GM12878 (cell line): Measurements from ENCODE around the gene ANGEL2. TPM values are rescaled to one million over a fixed set of nuclear protein-coding genes. Genes with fewer than 3 reads are reported as not detected.
"Not testable (repeated sequence)": the region's sequence is repeated elsewhere in the genome, so short reads cannot be mapped to it uniquely, and the experiment has no call there.

Source experiments
- ATAC-seq: fragments of 200-7000 bp; cut with Tn5 transposase; 3 replicates; pipeline ENCODE4 v1.9.1; 2020; ENCODE audit warnings: mild to moderate bottlenecking, moderate library complexity
- BruUV-seq: library from RNA; stranded (reverse); fragments of 400-500 nt; replicated peaks from 2 replicates; lab custom pipeline; 2021; lab: Mats Ljungman, UMichigan
- CTCF ChIA-PET: fragments of 300-600 bp; sonication (Branson Sonifier 250); formaldehyde crosslinking; extraction: SDS; loops from one replicate; lab custom pipeline; 2021; ENCODE audit warnings: inconsistent platforms; lab: Yijun Ruan, JAX
- POLR2A ChIA-PET: fragments of 350-600 bp; formaldehyde crosslinking; extraction: SDS; loops from one replicate; lab custom pipeline; 2021; ENCODE audit warnings: inconsistent platforms; lab: Charles Lee
- RAD21 ChIA-PET: fragments of 300-600 bp; sonication (Branson Sonifier 250); formaldehyde crosslinking; loops from one replicate; lab custom pipeline; 2023; ENCODE audit warnings: antibody characterized with exemption; ENCODE audit not compliant: unreplicated experiment; lab: Charles Lee
- SMC1A ChIA-PET: fragments of 300-600 bp; sonication (Branson Sonifier 250); formaldehyde crosslinking; loops from one replicate; lab custom pipeline; 2023; ENCODE audit not compliant: unreplicated experiment, uncharacterized antibody; lab: Charles Lee
- DNase-seq: peaks from one replicate; pipeline ENCODE4 v3.0.0-alpha.2; 2011; ENCODE audit warnings: low read depth, low spot score
- FAIRE-seq: peaks from 3 replicates; lab custom pipeline; 2011; peaks lifted over from hg19 to GRCh38; lab: Jason Lieb, UNC
- H2AFZ ChIP-seq: 2 replicates; pipeline ENCODE4 v1.6.0; 2011; ENCODE audit warnings: low read depth, low read length, control low read depth; ENCODE audit not compliant: control insufficient read depth
- H3K27ac ChIP-seq: 2 replicates; pipeline ENCODE4 v1.5.1; 2011; ENCODE audit warnings: control low read depth; ENCODE audit not compliant: control insufficient read depth, insufficient read depth
- H3K27me3 ChIP-seq, 2 experiments: replicated peaks in 1 of 2; 2 replicates each; pipeline versions ENCODE4 v1.6.0 to v1.6.1; 2011; ENCODE audit warnings: low read length in 1 of 2; ENCODE audit not compliant: control insufficient read depth in 2 of 2, insufficient read depth in 2 of 2
- H3K36me3 ChIP-seq, 2 experiments: 2 replicates each; pipeline ENCODE4 v1.5.1; 2011; ENCODE audit warnings: low read length in 1 of 2; ENCODE audit not compliant: control insufficient read depth in 2 of 2, insufficient read depth in 2 of 2
- H3K4me1 ChIP-seq: 2 replicates; pipeline ENCODE4 v1.6.1; 2011; ENCODE audit warnings: mild to moderate bottlenecking, low read length, moderate library complexity, mixed read lengths; ENCODE audit not compliant: control insufficient read depth, insufficient read depth
- H3K4me2 ChIP-seq: 2 replicates; pipeline ENCODE4 v1.6.0; 2011; ENCODE audit warnings: control low read depth; ENCODE audit not compliant: control insufficient read depth, insufficient read depth
- H3K4me3 ChIP-seq: fragments of 200-600 bp; sonication (generic); 2 replicates; pipeline ENCODE4 v1.5.1; 2016
- H3K79me2 ChIP-seq: 2 replicates; pipeline ENCODE4 v1.6.0; 2011; ENCODE audit warnings: low read length; ENCODE audit not compliant: control insufficient read depth, insufficient read depth
- H3K9ac ChIP-seq: 2 replicates; pipeline ENCODE4 v1.8.0; 2011; ENCODE audit warnings: low read length, control low read depth, mixed read lengths; ENCODE audit not compliant: control insufficient read depth, insufficient read depth
- H3K9me3 ChIP-seq: replicated peaks from 3 replicates; pipeline ENCODE4 v1.5.1; 2011; ENCODE audit warnings: mild to moderate bottlenecking, low read length; ENCODE audit not compliant: control insufficient read depth, insufficient read depth
- H4K20me1 ChIP-seq: 2 replicates; pipeline ENCODE4 v1.6.0; 2011; ENCODE audit not compliant: control insufficient read depth, insufficient read depth
- ATF7 ChIP-seq: fragments of 450-650 bp; IDR thresholded peaks from 2 replicates; pipeline ENCODE4 v1.6.1; 2016; ENCODE audit warnings: low read depth, mild to moderate bottlenecking
- CEBPB ChIP-seq, 2 experiments: fragments of 150-350 bp in 1 of 2; IDR thresholded peaks; 2 replicates each; pipeline ENCODE4 v1.6.1; 2012 to 2014; ENCODE audit warnings: low read depth in 2 of 2, low read length in 2 of 2, borderline replicate concordance in 1 of 2, inconsistent platforms in 1 of 2
- ESRRA ChIP-seq: IDR thresholded peaks from 2 replicates; pipeline ENCODE4 v1.6.1; 2012; ENCODE audit warnings: mild to moderate bottlenecking, low read length, improper control_type of control experiment
- GATAD2B ChIP-seq: fragments of 450-650 bp; conservative IDR thresholded peaks from 2 replicates; pipeline ENCODE4 v1.6.1; 2017; ENCODE audit warnings: low read depth, mild to moderate bottlenecking, moderate library complexity
- MTA2 ChIP-seq: fragments of 450-650 bp; IDR thresholded peaks from 2 replicates; pipeline ENCODE4 v1.6.1; 2016; ENCODE audit warnings: low read depth, mild to moderate bottlenecking, moderate library complexity
- POU2F2 ChIP-seq: IDR thresholded peaks from 3 replicates; pipeline ENCODE4 v1.6.1; 2011; ENCODE audit warnings: low read depth, mild to moderate bottlenecking, low read length, borderline replicate concordance
- RUNX3 ChIP-seq: IDR thresholded peaks from 2 replicates; pipeline ENCODE4 v1.6.1; 2012; ENCODE audit warnings: low read length, inconsistent platforms
- SMARCA5 ChIP-seq: fragments of 450-650 bp; IDR thresholded peaks from 2 replicates; pipeline ENCODE4 v1.6.1; 2017; ENCODE audit warnings: mild to moderate bottlenecking
- STAT1 ChIP-seq: fragments of 450-650 bp; conservative IDR thresholded peaks from 2 replicates; pipeline ENCODE4 v1.6.1; 2014; ENCODE audit warnings: antibody characterized with exemption, mild to moderate bottlenecking
- ZBED1 ChIP-seq: IDR thresholded peaks from 2 replicates; pipeline ENCODE4 v1.6.1; 2016; ENCODE audit warnings: borderline replicate concordance
- ZNF274 ChIP-seq: IDR thresholded peaks from one replicate; pipeline ENCODE4 v1.8.0; 2011; ENCODE audit not compliant: insufficient read length, insufficient read depth
- WGBS: methylation state at CpG from one replicate; pipeline ENCODE4 v1.1.6; 2016; ENCODE audit warnings: low lambda C conversion rate; ENCODE audit not compliant: insufficient replicate concordance, insufficient coverage; ENCODE audit errors: missing lambda C conversion rate; 5-methylcytosine and 5-hydroxymethylcytosine counted together
- in situ Hi-C: fragments of 300-500 bp; cut with MboI; formaldehyde crosslinking; loops from 9 replicates; pipeline ENCODE4 v1.14.3; 2018; ENCODE audit warnings: mixed read lengths
- intact Hi-C: fragments of 100-400 bp; cut with micrococcal nuclease; formaldehyde crosslinking; loops from one replicate; pipeline ENCODE4 v1.14.2; 2022; ENCODE audit not compliant: unreplicated experiment
- polyA plus RNA-seq, 11 experiments: library from polyadenylated mRNA; depleted of rRNA in 4 of 11; unstranded in 6 of 11; stranded (reverse) in 5 of 11; fragments of >200 nt; fragmentation: Nextera tagmentation in 4 of 11; fragmentation: Illumina TruSeq in 1 of 11; extraction: Ambion mirVana in 4 of 11; extraction: Trizol in 1 of 11; gene quantifications; 1 replicate in 1 of 11; 2 replicates in 10 of 11; pipeline versions ENCODE4 v1.2.1 to v1.2.3, GENCODE V29; 2011 to 2016; ENCODE audit warnings: inconsistent platforms in 2 of 11, missing spikeins in 2 of 11, low read depth in 1 of 11
- total RNA-seq, 4 experiments: library from RNA; depleted of rRNA in 3 of 4; stranded (reverse); fragments of >200 nt in 3 of 4; fragmentation: Illumina TruSeq in 1 of 4; extraction: Trizol in 1 of 4; gene quantifications; 2 replicates each; pipeline versions ENCODE4 v1.2.1 to v1.2.3, GENCODE V29; 2013 to 2021
- TF ChIP-seq, protein P1 (sequence below): IDR thresholded peaks from 2 replicates; pipeline ENCODE4 v1.6.1; 2011; ENCODE audit warnings: low read depth, mild to moderate bottlenecking, low read length, moderate library complexity, borderline replicate concordance; ENCODE audit errors: extremely low read depth

ANGEL2 gene
- total and polyA plus RNA-seq, 10 of the 15 experiments (the other 5 are each of a cell fraction or from before 2014, with no cell fraction given), result 6.3 to 53.9 (median 30.7) TPM

DNA sequence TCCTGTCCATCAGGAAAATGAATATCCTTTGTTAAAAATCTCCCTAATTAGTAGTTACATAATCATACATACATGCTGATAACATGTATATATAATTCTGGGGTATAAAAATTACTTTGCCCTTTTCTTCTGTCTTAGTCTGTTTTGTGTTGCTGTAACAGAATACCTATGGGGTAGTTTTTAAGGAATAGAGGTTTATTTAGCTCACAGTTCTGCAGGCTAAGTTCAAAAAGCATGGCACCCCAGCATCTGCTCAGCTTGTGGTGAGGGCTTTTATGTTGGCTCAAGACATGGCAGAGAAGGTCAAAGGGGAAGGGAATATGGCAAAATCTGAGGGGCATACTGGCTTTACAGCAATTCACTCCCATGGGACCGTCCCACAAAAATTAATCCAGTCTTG lies 19.0 kb upstream of the ANGEL2 start (continued):
- TF ChIP-seq RUNX3 (no peak), GATAD2B (no peak)

DNA sequence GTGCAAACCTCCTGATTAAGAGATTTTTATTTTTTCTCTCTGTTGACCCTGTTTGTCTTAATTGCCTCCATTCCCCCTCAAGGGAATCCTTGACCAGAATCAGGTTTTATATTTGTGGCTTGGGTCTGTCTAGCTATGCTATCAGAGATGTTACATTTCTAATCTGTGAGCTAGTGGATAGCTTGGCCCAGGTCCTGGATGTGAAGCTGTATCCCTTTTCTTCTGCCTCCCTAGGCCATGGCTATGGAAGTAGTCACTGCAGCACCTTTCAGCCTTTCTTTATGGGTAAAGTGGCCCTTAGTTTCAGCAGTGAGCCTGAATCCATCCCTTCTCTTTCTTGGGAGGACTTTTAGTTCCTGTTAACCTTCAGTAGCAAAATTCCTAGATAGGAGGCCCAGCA lies 17.0 kb upstream of the ANGEL2 start:
- DNase-seq (no peak), FAIRE-seq (no peak), ATAC-seq (no peak)
- Histone ChIP-seq H3K9me3 (no peaks in the 10 kb centered on the region; the same call in 2 of the 3 replicates), H3K27ac (no peak overlapping the region), H3K4me1 (no peaks in the 10 kb centered on the region), H3K4me2 (no peak overlapping the region), H2AFZ (no peak overlapping the region), H4K20me1 (no peaks in the 10 kb centered on the region), H3K9ac (no peak overlapping the region), H3K36me3 (no peaks in the 10 kb centered on the region), H3K79me2 (no peaks in the 10 kb centered on the region), H3K4me3 (no peak overlapping the region), H3K27me3 (no peaks in the 10 kb centered on the region)
- no TSS peak for BruUV-seq
- ChIA-PET CTCF (no interaction called here), POLR2A (no interaction called here), SMC1A (interaction anchor here (1.3 kb wide), 1 partner anchor 37 kb away, joined by 4 read pairs; no protein-coding TSS in a partner anchor), RAD21 (interaction anchor here (1.0 kb wide), 1 partner anchor 15 kb away, joined by 3 read pairs; no protein-coding TSS in a partner anchor)
- TF ChIP-seq ATF7 (no peak), CEBPB (IDR thresholded peaks at IDR 0.05; ENCODE audit: borderline replicate concordance in 1 of 2, low read depth in 2 of 2, low read length in 2 of 2) (no peak), POU2F2 (no peak), ZBED1 (no peak), ZNF274 (no peak), SMARCA5 (no peak), MTA2 (no peak), ESRRA (no peak), STAT1 (no peak)
- TF ChIP-seq, protein P1, sequence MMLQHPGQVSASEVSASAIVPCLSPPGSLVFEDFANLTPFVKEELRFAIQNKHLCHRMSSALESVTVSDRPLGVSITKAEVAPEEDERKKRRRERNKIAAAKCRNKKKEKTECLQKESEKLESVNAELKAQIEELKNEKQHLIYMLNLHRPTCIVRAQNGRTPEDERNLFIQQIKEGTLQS, result no peak
- in situ Hi-C loops, result no loop called here
- intact Hi-C loops, result no loop called here

GRCh38 chr1:213027024-213027423 lies 11.4 kb upstream of the ANGEL2 start:
- in situ Hi-C loops, H3K27me3 ChIP-seq, H2AFZ ChIP-seq, H3K36me3 ChIP-seq, H4K20me1 ChIP-seq, RAD21 ChIA-PET, intact Hi-C loops, H3K27ac ChIP-seq, H3K79me2 ChIP-seq, DNase-seq, H3K4me1 ChIP-seq, BruUV-seq, FAIRE-seq, H3K4me2 ChIP-seq, ATAC-seq, H3K9ac ChIP-seq, H3K9me3 ChIP-seq, H3K4me3 ChIP-seq, POLR2A ChIA-PET: not testable (repeated sequence)
- CTCF ChIA-PET, result interaction anchor here (0.6 kb wide), 1 partner anchor 490 kb away, joined by 3 read pairs; no protein-coding TSS in a partner anchor
- SMC1A ChIA-PET, result interaction anchor here (1.0 to 1.2 kb wide), 2 partner anchors 23 to 44 kb away, joined by 3 read pairs; no protein-coding TSS in a partner anchor
- WGBS, result 30% methylated on average over 3 of the region's 3 CpGs
